GM18517 (cell line): ENCODE data around the gene PI4KA.
"Not testable (repeated sequence)": the region's sequence is repeated elsewhere in the genome, so short reads cannot be mapped to it uniquely, and the experiment has no call there.

Experiments
- ATAC-seq: cut with Tn5 transposase; IDR thresholded peaks from one replicate; pipeline ENCODE4 v1.9.1; 2021; ENCODE audit warnings: mild to moderate bottlenecking, moderate library complexity; ENCODE audit not compliant: unreplicated experiment

PI4KA gene

DNA sequence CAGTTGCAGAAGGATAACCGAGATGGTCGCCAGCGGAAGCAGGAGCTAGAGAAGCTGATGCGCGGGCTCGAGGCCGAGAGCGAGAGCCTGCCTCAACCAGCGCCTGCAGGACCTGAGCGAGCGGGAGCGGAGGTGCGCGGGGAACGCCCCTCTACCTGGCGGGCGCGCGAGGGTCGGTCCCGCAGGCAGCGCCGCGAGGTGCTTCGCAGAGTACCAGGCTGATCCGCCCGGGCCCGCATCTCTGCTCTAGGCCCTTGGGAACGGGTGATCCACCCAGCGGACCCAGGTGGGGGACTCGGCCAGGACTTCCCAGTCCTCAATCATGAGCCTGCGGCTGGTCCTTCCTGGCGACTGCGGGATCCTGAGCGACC, 156.5 kb downstream of the PI4KA start:
- peak; percentile 26 for ATAC-seq

DNA sequence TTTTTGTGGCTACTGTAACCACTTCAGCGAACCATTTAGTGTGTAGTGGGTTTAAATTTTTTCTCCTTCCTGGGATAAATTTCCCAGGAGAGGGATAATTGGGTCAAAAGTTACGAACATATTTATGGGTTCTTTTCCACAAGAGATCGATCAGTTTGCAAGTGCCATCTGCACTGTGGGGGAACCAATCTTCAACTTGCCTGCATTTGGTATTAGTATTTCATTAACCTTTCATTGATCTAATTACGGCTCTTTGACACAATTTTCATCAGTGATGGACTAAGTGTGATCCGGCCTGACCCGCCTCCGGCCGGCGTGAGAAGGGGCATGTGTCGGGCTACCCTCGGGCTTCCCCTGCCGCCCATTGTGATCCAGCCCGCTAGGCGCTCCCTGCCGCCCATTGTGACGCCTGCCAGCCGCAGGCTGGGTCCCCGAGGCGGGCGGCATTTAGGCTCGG, 156.9 kb downstream of the PI4KA start:
- peak; percentile 8 for ATAC-seq

DNA sequence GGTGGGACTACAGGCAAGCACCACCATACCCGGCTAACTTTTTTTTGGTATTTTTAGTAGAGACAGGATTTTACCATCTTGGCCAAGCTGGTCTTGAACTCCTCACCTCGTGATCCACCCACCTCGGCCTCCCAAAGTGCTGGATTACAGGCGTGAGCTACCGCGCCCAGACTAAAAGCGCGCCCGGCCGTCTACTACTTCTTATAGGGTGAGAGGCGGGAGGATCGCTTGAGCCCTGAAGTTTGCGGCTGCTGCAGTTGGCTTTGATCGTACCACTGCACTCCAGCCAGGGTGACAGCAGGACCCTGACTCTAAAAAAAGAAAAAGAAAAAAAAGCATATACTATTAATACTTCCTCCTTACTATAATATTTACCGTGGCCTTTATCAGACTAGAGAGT, 158.3 kb downstream of the PI4KA start:
- ATAC-seq = not testable (repeated sequence)

DNA sequence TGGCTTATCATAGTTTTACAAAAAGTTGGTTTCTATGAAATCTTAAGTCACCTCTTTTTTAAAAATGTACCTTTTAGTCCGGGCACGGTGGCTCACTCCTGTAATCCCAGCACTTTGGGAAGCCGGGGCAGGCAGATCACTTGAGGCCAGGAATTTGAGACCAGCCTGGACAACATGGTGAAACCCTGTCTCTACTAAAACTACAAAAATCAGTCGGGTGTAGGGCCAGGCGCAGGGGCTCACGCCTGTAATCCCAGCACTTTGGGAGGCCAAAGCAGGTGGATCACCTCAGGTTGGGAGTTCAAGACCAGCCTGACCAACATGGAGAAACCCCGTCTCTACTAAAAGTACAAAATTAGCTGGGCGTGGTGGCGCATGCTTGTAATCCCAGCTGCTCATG, 158.8 kb downstream of the PI4KA start:
- ATAC-seq = not testable (repeated sequence)

DNA sequence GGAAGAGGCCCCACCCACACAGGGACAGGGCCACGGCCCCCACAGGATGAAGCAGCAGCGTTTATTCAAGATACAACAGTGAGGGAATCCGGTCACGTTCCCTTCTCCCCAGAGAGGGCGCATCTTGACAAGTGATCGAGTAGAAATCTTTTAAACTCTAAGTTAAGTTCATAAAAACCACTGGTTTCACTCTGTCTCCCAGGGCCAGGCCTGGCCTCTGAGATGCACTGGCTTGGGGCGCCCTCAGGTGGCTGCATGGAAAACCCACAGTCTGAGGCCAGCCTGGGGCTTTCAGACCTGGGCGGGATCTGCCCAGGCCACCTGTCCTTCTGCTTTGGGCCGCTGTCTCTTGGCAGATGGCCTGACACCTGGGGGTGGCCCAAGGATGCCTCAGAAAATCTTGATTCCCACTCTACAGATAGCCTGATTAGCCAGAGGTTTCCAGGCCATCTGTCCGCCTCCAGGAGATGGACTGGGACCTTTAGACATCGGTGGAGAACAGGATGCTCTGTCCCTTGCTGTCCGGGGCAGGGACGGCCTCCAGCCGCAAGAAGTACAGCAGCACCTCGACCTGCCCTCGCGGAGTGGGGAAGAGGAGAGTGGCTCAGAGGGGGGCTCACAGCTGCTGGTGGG, 161.0 kb downstream of the PI4KA start:
- ATAC-seq = not testable (repeated sequence)

DNA sequence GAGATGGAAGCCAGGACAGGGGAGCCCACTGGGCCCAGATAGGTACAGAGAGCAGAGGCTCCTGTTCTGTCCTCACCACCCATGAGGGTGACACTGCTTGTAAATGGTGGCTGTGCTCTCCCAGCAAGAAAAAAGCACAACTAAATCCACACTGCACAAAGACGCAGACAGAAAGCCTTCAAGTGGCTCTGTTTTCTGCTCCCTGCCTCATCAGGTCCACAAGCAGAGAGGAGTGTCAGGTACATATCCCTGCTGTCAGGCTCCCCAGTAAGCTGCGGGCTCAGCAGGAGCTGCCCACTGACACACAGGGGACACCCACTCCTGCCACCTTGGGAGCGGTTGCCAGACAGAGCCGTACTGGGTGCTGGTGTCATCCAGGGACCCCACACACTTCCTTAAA, 162.6 kb downstream of the PI4KA start:
- not testable (repeated sequence) for ATAC-seq

DNA sequence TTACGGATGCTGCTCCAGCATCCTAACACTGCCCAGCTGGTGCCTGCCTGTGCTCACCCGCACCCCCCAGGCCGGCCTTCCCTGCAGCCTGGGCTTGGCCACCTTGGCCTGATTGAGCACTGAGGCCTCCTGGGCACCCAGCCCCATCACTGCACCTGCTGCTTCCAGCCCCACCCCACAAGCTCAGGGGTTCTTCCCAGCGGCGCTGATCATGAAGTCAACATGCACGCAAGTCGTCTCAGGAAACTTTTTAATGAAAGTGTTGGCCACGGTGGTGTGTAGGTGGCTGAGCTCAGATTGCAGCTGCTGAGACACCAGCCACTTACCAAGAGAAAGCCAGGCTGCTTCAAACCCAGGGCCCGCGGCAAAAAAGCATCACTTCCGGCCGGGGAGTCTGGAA, 163.4 kb downstream of the PI4KA start:
- not testable (repeated sequence) for ATAC-seq

DNA sequence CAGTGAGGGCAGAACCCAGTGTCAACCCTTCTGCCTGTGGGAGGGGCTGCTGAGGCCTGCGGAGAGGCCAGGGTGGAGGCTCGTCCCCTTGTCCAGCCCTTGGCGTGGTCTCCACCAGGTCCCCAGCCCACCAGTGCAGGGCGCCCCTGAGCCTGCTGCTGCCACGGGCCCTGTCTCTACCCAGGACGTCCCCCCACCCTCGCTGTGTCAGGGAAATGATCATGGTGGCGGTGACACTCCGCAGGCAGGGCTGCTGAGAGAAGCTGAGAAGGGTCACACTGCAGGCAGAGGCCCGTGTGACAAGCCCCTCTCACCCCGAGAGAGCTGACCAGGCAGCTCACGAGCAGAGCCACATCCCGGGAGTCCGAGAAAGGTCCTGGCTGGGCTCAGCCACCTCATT, 164.4 kb downstream of the PI4KA start:
- not testable (repeated sequence) for ATAC-seq

DNA sequence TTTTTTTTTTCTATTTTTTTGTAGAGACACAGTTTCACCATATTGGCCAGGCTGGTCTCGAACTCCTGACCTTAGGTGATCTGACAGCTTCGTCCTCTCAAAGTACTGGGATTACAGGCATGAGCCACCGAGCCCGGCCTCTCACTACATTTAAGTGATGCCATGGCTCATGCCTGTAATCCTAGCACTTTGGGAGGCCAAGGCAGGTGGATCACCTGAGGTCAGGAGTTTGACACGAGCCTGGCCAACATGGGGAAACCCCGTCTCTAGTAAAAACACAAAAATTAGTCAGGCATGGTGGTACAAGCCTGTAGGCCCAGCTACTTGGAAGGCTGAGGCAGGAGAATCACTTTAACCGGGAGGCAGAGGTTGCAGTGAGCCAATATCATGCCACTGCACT, 165.7 kb downstream of the PI4KA start:
- not testable (repeated sequence) for ATAC-seq

DNA sequence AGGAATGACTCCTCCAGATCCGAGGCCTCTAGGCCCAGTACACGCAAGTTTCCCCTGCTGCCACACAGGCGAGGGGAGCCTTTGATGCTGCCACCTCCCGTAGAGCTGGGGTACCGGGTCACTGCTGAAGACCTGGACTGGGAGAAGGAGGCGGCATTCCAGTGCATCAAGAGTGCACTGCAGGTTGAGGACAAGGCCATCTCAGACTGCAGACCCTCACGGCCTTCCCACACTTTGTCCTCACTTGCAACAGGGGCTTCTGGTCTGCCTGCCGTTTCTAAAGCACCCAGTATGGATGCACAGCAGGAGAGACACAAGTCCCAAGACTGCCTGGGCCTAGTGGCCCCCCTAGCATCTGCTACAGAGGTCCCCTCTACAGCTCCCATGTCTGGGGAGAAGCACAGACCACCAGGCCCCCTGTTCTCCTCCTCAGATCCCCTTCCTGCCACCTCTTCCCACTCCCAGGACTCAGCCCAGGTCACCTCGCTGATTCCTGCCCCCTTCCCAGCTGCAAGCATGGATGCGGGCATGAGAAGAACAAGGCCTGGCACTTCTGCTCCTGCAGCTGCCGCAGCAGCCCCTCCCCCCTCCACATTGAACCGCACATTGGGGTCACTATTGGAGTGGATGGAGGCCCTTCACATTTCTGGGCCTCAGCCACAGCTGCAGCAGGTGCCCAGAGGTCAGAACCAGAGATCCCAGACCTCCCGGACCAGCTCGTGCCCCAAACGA, 167.9 kb downstream of the PI4KA start:
- not testable (repeated sequence) for ATAC-seq

DNA sequence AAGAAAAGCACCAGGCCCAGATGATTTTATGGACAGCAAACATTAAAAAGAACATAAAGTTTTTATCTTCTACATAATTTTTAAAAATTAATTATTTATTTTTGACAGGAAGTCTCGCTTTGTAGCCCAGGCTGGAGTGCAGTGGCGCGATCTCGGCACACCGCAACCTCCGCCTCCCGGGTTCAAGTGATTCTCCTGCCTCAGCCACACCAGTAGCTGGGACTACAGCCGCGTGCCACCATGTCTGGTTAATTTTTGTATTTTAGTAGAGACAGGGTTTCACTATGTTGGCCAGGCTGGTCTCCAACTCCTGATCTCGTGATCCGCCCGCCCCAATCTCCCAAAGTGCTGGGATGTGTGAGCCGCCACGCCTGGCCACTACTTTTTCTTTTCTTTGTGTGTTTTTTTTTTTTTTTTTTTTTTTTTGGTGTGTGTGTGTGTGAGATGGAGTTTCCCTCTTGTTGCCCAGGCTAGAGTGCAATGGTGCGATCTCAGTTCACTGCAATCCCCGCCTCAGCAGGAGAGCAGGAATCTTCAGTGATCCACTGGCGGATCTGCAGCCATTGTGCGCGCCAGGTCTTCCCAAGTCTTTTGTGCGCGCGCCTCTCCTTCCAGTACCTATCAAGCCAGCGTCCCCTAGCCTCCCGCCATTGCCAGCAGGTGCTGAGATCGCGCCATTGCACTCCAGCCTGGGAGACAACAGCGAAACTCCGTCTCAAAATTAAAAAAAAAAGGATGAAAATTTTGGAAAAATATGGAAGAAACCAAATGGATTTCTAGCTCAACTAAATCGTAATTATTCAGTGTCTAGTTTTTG, 171.0 kb downstream of the PI4KA start:
- not testable (repeated sequence) for ATAC-seq

DNA sequence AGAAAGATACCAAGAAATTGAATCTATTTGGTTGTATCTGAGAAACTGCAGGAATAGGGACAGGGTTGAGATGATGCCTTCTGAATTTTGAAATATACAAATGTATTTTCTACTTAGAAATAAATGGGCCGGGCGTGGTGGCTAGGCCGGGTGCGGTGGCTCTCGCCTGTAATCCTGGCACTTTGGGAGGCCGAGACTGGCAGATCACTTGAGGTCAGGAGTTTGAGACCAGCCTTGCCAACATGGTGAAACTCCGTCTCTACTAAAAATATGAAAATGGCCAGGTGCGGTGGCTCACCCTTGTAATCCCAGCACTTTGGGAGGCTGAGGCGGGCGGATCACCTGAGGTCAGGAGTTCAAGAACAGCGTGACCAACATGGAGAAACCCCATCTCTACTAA, 172.8 kb downstream of the PI4KA start:
- not testable (repeated sequence) for ATAC-seq

DNA sequence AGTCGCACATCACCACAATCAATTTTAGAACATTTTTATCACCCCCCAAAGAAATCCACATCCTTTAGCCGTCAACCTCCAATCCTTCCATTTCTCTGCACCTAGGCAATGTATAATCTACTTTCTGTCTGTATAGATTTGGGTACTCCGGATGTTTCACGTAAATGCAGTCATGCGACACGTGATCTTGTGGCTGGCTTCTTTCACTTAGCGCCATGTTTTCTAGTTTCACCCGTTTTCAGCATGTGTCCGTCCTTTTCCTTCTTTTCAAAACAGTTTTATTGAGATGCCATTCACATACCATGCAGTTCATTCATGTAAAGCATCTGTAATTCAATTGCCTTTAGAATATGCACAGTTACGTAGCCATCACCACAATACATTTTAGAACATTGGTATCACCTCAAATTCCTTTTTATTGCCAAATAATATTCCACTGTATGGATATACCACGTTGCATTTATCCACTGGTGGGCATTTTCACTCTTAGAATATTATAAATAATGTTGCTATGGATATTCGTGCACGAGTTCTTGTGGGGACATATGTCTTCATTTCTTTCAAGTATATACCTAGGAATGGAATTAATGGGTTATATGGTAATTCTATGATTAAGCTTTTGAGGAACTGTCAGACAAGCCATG, 179.7 kb downstream of the PI4KA start:
- not testable (repeated sequence) for ATAC-seq

DNA sequence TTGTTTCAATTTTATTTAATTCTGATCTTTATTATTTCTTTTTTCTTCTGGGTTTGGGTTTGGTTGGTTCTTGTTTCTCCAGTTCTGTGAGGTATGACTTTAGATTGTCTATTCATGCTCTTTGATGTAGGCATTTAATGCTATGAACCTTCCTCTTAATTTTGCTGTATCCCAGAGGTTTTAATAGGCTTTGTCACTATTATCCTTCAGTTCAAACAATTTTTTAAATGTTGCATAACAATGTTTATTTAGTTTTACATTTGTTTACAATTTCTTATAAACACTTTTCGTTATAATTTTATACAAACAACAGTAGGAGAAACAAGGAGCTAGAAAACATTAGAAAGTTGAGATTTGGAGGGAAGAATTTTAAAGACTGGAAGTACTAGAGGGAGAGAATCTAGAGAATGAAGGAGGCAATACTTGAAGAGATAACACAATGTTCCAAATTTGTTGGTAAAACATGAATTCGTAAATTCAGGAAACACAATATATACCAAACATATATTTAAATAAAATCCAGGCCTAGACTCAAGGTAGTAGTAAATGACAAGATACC, 180.8 kb downstream of the PI4KA start:
- no peak for ATAC-seq

DNA sequence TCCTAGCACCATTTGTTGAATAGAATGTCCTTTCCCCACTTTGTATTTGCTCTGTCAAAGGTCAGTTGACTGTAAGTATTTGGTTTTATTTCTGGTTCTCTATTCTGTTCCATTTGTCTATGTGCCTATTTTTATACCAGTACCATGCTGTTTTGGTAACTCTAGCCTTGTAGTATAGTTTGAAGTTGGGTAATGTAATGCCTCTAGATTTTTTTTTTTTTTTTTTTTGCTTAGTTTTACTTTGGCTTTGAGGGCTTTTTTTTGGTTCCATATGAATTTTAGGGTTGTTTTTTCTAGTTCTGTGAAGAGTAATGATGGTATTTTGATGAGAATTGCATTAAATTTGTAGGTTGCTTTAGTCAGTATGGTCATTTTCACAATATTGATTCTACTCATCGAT, 183.0 kb downstream of the PI4KA start:
- ATAC-seq = not testable (repeated sequence)

DNA sequence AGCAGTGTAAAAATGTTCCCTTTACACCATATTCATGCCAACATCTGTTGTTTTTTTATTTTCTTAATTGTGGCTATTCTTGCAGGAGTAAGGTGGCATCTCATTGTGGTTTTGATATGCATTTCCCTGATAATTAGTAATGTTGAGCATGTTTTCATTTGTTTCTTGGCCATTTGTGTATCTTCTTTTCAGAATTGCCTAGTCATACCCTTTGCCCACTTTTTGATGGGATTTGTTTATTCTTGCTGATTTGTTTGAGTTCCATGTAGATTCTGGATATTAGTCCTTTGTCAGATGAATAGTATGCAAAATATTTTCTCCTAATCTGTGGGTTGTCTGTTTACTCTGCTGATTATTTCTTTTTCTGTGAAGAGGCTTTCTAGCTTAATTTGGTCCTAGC, 183.6 kb downstream of the PI4KA start:
- ATAC-seq = no peak

DNA sequence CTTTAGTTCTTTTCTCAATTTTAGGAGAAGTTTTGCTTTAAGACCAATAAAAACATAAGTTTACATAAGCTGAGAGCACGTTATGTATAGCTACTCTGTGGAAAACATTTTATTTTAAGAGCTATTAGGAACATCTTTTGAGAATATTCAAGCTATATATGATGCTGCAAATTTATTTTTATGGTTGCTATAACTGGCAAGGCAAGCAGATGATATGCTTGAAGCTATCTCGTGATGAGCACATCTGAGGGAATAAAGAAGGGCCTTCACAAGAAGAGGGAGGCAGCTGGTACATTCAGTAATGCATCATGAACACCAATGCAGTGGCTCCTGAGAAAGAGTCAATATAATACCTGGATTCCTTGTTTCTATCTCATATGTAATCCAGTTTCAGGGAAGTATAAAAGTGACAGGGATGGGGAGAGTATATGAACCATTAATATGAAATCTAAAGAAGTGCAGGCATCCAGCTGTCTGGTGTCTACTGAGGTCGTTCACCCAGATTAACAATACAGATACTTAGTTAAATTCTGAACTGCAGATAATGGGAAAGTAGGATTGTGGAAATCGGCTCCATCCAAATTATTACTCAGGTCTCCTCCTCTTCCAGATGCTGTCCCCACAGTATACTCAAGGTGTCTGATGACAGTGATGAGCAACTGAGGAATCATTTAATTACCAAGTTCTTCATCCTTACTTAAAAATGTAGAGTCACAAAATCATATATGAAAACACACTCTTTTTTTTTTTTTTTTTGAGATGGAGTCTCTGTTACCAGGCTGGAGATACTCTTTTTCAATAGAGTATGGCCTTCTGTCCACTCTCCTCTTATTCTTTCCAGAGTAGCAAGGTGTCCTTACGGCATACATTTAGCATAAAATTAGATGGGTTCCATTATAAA, 185.1 kb downstream of the PI4KA start:
- ATAC-seq = no peak

DNA sequence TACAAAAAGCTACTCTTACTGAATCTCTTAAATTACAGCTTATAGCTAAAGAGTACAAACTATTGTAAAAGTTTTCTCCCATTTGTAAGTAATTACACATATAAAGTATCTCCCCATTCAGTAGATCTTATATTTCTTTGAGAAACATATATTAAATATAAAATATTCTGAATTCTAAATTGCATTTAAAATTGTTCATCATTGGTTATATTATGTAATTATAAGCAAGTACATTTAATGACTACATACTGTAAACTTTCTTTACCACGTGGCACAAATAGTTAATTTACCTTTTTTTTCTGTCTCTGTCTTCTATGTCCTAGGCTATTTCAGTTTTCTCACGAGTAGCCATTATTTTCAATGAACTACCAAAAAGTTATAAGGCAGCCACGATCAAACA, 185.9 kb downstream of the PI4KA start:
- no peak for ATAC-seq

DNA sequence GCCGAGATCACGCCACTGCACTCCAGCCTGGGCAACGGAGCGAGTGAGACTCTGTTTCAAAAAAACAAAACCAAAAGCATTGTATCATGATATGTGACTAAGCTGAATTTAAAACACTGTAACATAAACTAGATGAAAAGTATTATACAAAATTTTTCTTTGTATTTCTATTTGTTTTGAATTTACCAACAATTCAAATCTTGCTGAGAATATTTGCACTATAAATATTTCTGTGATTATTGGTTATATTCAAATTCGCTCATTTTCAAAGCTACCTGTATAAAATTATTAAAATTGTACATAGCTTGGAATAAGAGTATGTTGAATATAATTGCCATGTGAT, 186.6 kb downstream of the PI4KA start:
- ATAC-seq = no peak
